Kidney (tissue), 14 donors: ENCODE data around the gene LIN52. TPM values are rescaled to one million over a fixed set of nuclear protein-coding genes. Genes with fewer than 3 reads are reported as not detected.

Source experiments
- DNase-seq, 5 donors: peaks; one replicate each; pipeline ENCODE4 v3.0.0-alpha.2; 2013 to 2020
- FAIRE-seq: peaks from 2 replicates; lab custom pipeline; 2012; peaks lifted over from hg19 to GRCh38; lab: Jason Lieb, UNC
- H3K27ac ChIP-seq, 2 donors: one replicate each; pipeline ENCODE4 v1.7.0; 2013; ENCODE audit warnings: low read depth in 2 of 2, low read length in 2 of 2, inconsistent platforms in 1 of 2
- H3K27me3 ChIP-seq: one replicate; pipeline ENCODE4 v1.7.1; 2013; ENCODE audit warnings: low read length, inconsistent platforms; ENCODE audit not compliant: control insufficient read depth, insufficient read depth
- H3K36me3 ChIP-seq, 3 donors: one replicate each; pipeline versions ENCODE4 v1.7.0 to v1.7.1; 2013; ENCODE audit warnings: low read length in 3 of 3, control low read depth in 1 of 3, inconsistent platforms in 1 of 3; ENCODE audit not compliant: insufficient read depth in 3 of 3, control insufficient read depth in 2 of 3
- H3K4me1 ChIP-seq, 3 donors: one replicate each; pipeline versions ENCODE4 v1.7.0 to v1.7.1; 2013; ENCODE audit warnings: low read length in 3 of 3, inconsistent platforms in 1 of 3, low read depth in 1 of 3; ENCODE audit not compliant: control insufficient read depth in 2 of 3, insufficient read depth in 2 of 3
- H3K4me3 ChIP-seq, 3 donors: one replicate each; pipeline versions ENCODE4 v1.7.0 to v1.8.1; 2013; ENCODE audit warnings: low read length in 3 of 3, control low read depth in 1 of 3, inconsistent platforms in 1 of 3
- H3K9ac ChIP-seq, 3 donors: one replicate each; pipeline versions ENCODE4 v1.7.0 to v1.7.1; 2013; ENCODE audit warnings: low read length in 3 of 3, control low read depth in 1 of 3, inconsistent platforms in 1 of 3
- H3K9me3 ChIP-seq, 3 donors: one replicate each; pipeline versions ENCODE4 v1.7.0 to v1.7.1; 2013; ENCODE audit warnings: low read length in 3 of 3, control low read depth in 1 of 3, inconsistent platforms in 1 of 3; ENCODE audit not compliant: control insufficient read depth in 2 of 3, insufficient read depth in 1 of 3
- CTCF ChIP-seq: IDR thresholded peaks from 3 replicates; pipeline ENCODE4 v1.5.1; 2012; ENCODE audit warnings: mild to moderate bottlenecking, moderate library complexity, borderline replicate concordance; ENCODE audit not compliant: insufficient read depth; ENCODE audit errors: extremely low read depth
- intact Hi-C: fragments of 100-400 bp; cut with DNase I; formaldehyde crosslinking; loops from one replicate; pipeline ENCODE4 v1.11.1; 2022
- polyA plus RNA-seq: library from polyadenylated mRNA; stranded (reverse); fragments of 350-450 nt; fragmentation: Illumina TruSeq; extraction: RNeasy Lipid Tissue Mini Kit (QIAGEN cat#74804); gene quantifications from one replicate; pipeline ENCODE4 v1.2.3, GENCODE V29; 2014; ENCODE audit warnings: low read depth, low replicate concordance; ENCODE audit not compliant: insufficient read depth
- total RNA-seq: library from RNA; stranded (reverse); fragmentation: NEBNext Ultra II Directional; extraction: Animal tissue kit (Norgen Biotek cat#: 25700); gene quantifications from one replicate; pipeline ENCODE4 v1.2.1, GENCODE V29; 2021
- donor health status: control.
- donor health status: control.
- donor health status: control.
- donor health status: control.
- donor health status: control.
- donor health status: DM: yes; HTN: yes; CAD: no.
- donor health status: Normal renal cell carcinoma (clear cell type).

The LIN52 gene
- total and polyA plus RNA-seq, 2 donors from 2014 or later, result 8.5 to 13.3 TPM

DNA sequence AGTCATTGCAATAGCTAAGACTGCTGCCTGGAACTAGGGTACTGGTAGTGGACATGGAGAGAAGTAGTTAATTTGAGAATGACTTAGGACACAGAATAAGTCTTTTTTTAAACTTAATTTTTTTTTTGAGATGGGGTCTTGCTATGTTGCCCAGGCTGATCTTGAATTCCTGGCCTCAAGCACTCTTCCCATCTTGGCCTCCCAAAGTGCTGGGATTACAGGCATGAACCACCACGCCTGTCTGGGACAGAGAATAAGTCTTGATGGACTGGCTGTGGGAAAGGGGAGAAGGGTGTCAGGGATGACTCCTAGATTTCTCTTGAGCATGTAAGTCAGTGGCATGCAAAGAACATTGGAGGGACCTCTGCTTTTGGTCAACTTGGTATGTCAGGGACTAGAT is 42.9 kb downstream of the LIN52 start:
- Histone ChIP-seq H3K4me3 (no peak overlapping the region), H3K27me3 (no peaks in the 10 kb centered on the region), H3K4me1 (no peaks in the 10 kb centered on the region), H3K9ac (no peak overlapping the region), H3K9me3 (no peaks in the 10 kb centered on the region), H3K27ac (no peak overlapping the region), H3K36me3 (peaks cover 0 to 3% (median 0%) of the 10 kb centered on the region in 3 donors)
- DNase-seq (no peak), FAIRE-seq (no peak)
- intact Hi-C loops, result no loop called here
- TF ChIP-seq CTCF, result no peak

GRCh38 chr14:74133833-74134481 is 49.2 kb downstream of the LIN52 start:
- H3K4me1 ChIP-seq, result peaks cover 9 to 11% (median 9%) of the 10 kb centered on the region in 3 donors
- H3K4me3 ChIP-seq, result peak overlapping the region in 1 of 3 donors; percentile 2
- peak overlapping the region; percentile 36 to 82 for H3K27ac ChIP-seq
- DNase-seq, result peak in 2 of 5 donors; percentile 71 to 81
- peak; percentile 68 for FAIRE-seq
- H3K36me3 ChIP-seq, result no peaks in the 10 kb centered on the region
- TF ChIP-seq CTCF, result no peak
- intact Hi-C loops, result no loop called here
- no peaks in the 10 kb centered on the region for H3K27me3 ChIP-seq
- no peaks in the 10 kb centered on the region for H3K9me3 ChIP-seq
- no peak overlapping the region for H3K9ac ChIP-seq

DNA sequence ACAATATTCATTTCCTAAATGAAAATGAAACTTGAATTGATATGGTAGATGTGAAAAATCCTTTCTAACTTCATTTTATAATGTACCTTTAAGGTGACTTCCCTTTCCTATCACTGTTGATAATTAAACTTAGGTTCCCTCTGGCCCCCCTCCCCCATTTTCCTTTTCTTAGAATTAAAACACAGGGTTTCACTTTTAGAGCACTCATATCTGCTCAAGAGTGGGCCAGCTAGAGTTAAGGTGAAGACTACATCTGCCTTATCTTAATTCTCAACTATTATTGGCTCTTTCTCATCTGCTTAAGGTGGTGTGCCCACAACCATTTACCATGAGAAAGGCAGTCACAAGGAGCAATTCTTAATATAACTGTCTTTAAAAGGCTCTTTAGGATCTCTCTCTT is 49.7 kb downstream of the LIN52 start:
- DNase-seq (no peak), FAIRE-seq (no peak)
- H3K4me3 ChIP-seq, result peak overlapping the region in 1 of 3 donors; percentile 2
- H3K27me3 ChIP-seq, result no peaks in the 10 kb centered on the region
- H3K27ac ChIP-seq, result peak overlapping the region; percentile 36 to 78
- no peaks in the 10 kb centered on the region for H3K36me3 ChIP-seq
- intact Hi-C loops, result no loop called here
- H3K9me3 ChIP-seq, result no peaks in the 10 kb centered on the region
- peaks cover 9 to 11% (median 9%) of the 10 kb centered on the region in 3 donors for H3K4me1 ChIP-seq
- no peak overlapping the region for H3K9ac ChIP-seq
- no peak for TF ChIP-seq CTCF

DNA sequence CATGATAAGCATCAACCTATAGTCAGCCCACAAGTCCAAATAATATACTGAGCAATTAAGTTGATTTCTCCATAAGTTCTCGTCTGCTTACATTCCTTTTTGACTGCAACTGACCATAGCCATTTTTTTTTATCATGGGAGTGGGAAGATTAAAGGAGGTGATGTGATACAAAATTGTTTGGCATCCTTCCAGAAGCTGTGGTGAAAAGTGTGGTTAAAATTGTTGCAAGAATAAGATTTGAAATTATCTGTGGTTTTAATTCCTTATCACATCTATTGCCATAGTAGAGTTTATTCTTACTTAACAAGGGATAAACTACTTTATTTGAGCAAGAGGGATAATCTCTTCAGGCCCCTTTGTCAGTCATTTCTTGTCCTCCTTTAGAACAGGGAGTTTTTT is 50.7 kb downstream of the LIN52 start:
- no peak for TF ChIP-seq CTCF
- DNase-seq, result no peak
- H3K4me1 ChIP-seq, result peaks cover 9 to 12% (median 9%) of the 10 kb centered on the region in 3 donors

More for the DNA sequence above, 50.7 kb downstream of the LIN52 start:
- Histone ChIP-seq H3K36me3 (no peaks in the 10 kb centered on the region), H3K9me3 (no peaks in the 10 kb centered on the region), H3K27ac (peak overlapping the region in 1 of 2 donors; percentile 36), H3K9ac (no peak overlapping the region), H3K27me3 (no peaks in the 10 kb centered on the region), H3K4me3 (no peak overlapping the region)
- FAIRE-seq, result no peak
- intact Hi-C loops, result no loop called here
